ENCODE results near the gene TRIM74. TPM values are rescaled to one million over a fixed set of nuclear protein-coding genes. Genes with fewer than 3 reads are reported as not detected.
"Not testable (repeated sequence)": the region's sequence is repeated elsewhere in the genome, so short reads cannot be mapped to it uniquely, and the experiment has no call there.

TRIM74 gene
- total RNA-seq, 1 experiment from 2014 or later = not detected

DNA sequence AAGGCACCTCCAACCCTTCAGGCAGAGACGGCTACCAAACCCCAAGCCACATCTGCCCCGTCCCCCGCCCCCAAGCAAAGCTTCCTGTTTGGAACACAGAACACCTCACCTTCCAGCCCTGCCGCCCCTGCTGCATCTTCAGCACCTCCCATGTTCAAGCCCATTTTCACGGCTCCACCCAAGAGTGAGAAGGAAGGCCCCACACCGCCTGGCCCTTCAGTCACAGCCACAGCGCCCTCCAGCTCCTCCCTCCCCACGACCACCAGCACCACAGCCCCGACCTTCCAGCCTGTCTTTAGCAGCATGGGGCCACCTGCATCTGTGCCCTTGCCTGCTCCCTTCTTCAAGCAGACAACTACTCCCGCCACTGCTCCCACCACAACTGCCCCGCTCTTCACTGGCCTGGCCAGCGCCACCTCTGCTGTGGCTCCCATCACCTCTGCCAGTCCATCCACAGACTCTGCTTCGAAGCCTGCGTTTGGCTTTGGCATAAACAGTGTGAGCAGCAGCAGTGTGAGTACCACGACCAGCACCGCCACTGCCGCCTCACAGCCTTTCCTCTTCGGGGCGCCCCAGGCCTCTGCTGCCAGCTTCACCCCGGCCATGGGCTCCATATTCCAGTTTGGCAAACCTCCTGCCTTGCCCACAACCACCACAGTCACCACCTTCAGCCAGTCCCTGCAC is 27.1 kb downstream of the TRIM74 start:
- H3K27me3 ChIP-seq (ENCODE audit: low read length); POLR2A ChIA-PET (ENCODE audit: unreplicated experiment); CTCF ChIA-PET; H3K9me2 ChIP-seq (replicated peaks; ENCODE audit: low read length); H3K4me1 ChIP-seq (ENCODE audit: insufficient read depth, low read length); H3K79me2 ChIP-seq (ENCODE audit: low read length); H3K4me3 ChIP-seq (ENCODE audit: low read length); H3K27ac ChIP-seq (ENCODE audit: low read length); ATAC-seq; H3K9me3 ChIP-seq (ENCODE audit: low read length); H3K36me3 ChIP-seq (ENCODE audit: low read depth, low read length); H3K9ac ChIP-seq (ENCODE audit: low read length); intact Hi-C loops (cut with micrococcal nuclease); H3F3A ChIP-seq (ENCODE audit: low read length, unreplicated experiment); DNase-seq; H4K20me1 ChIP-seq (ENCODE audit: low read length); H2AFZ ChIP-seq (ENCODE audit: low read length); H3K4me2 ChIP-seq (ENCODE audit: low read length): not testable (repeated sequence)
- TSS peak; percentile 34 for BruUV-seq (replicated peaks)

DNA sequence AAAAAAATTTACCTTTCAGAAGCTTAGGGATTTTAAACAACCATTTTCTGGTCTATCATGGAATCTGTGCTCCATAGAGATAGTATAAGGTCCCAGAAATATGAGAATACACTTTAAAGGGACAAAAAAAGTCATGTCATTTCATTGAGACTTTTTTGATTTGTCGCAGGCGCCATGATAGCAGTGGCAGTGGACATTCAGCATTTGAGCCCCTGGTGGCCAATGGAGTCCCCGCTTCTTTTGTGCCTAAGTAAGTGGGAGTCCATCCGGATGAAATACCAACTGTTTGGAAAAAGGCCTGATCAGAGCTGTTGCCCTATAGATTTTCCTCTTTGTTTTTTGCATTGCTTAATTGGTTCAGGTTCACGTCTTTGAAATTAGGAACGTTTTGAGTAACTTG is 41.0 kb downstream of the TRIM74 start:
- H3K9me2 ChIP-seq (replicated peaks; ENCODE audit: low read length); H4K20me1 ChIP-seq (ENCODE audit: low read length); H3K4me2 ChIP-seq (ENCODE audit: low read length); H3K9ac ChIP-seq (ENCODE audit: low read length); H3F3A ChIP-seq (ENCODE audit: low read length, unreplicated experiment); CTCF ChIA-PET; H3K4me3 ChIP-seq (ENCODE audit: low read length); H3K4me1 ChIP-seq (ENCODE audit: insufficient read depth, low read length); H3K27me3 ChIP-seq (ENCODE audit: low read length); intact Hi-C loops (cut with micrococcal nuclease); H3K27ac ChIP-seq (ENCODE audit: low read length); BruUV-seq (replicated peaks); H2AFZ ChIP-seq (ENCODE audit: low read length); ATAC-seq; DNase-seq; POLR2A ChIA-PET (ENCODE audit: unreplicated experiment); H3K9me3 ChIP-seq (ENCODE audit: low read length): not testable (repeated sequence)
- Histone ChIP-seq H3K36me3 (ENCODE audit: low read depth, low read length) (peaks cover 34% of the 10 kb centered on the region), H3K79me2 (ENCODE audit: low read length) (peaks cover 31% of the 10 kb centered on the region)

DNA sequence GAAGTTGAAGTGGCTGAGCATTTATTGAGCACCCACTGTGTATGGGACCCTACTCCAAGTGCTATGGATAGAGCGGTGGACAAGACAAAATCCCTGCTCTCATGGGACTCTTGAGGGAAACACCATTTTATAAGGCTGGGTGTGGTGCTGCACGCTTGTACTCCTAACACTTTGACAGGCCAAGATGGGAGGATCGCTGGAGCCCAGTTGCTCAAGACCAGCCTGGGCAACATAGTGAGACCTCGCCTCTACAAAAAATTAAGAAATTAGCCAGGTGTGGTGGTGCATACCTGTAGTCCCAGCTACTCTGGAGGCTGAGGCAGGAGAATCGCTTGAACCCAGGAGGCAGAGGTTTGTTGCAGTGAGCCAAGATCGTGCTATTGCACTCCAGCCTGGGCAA is 41.5 kb downstream of the TRIM74 start:
- peaks cover 34% of the 10 kb centered on the region for H3K36me3 ChIP-seq (ENCODE audit: low read depth, low read length)

DNA sequence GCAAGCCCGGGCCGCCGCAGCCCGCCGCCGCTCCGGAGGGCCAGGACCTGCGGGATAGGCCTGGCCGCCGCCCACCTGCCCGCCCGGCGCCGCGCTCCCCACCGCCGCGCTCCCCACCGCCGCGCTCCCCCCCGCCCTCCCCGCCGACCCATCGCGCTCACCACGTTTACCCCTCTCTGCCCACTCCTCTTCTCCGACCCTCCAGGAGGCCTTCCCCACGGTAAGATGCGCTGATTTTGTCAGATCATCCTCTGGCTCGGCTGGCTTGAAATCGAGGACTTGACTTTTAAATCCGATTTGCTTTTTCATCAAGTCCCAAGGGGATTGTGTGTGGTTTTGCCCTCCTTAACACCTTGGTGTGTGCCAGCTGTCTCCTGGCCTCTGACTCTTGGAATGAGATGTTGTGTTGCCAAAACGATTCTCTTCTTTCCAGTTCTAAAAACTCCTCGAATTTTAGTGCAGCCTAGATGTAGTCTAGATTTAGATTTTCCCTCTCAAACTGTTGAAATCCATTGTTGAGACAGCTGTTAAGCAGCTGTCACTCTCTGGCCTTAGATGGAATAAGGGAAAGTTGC is 43.6 kb downstream of the TRIM74 start:
- ChIA-PET CTCF (no interaction called here), POLR2A (ENCODE audit: unreplicated experiment) (no interaction called here)
- Histone ChIP-seq H3K9ac (ENCODE audit: low read length) (peak overlapping the region; percentile 87), H3K4me2 (ENCODE audit: low read length) (peak overlapping the region; percentile 96), H3K27ac (ENCODE audit: low read length) (peak overlapping the region; percentile 59), H3K79me2 (ENCODE audit: low read length) (peaks cover 35% of the 10 kb centered on the region), H3K9me3 (ENCODE audit: low read length) (no peaks in the 10 kb centered on the region), H3K4me1 (ENCODE audit: insufficient read depth, low read length) (no peaks in the 10 kb centered on the region; the same call in 1 of the 2 replicates), H3K9me2 (replicated peaks; ENCODE audit: low read length) (no peaks in the 10 kb centered on the region), H3K36me3 (ENCODE audit: low read depth, low read length) (peaks cover 33% of the 10 kb centered on the region), H3K27me3 (ENCODE audit: low read length) (no peaks in the 10 kb centered on the region), H3K4me3 (ENCODE audit: low read length) (peak overlapping the region; percentile 95), H2AFZ (ENCODE audit: low read length) (no peak overlapping the region), H3F3A (ENCODE audit: low read length, unreplicated experiment) (no peaks in the 10 kb centered on the region), H4K20me1 (ENCODE audit: low read length) (0 out of 2 replicates have a peak, but pooled peaks cover 5% of the 10 kb centered on the region)
- no TSS peak for BruUV-seq (replicated peaks)
- intact Hi-C loops (cut with micrococcal nuclease) = loop anchor here (2.0 kb wide), 1 partner anchor 97 kb away; the partner anchor contains the start of gene TYW1B
- ATAC-seq = no peak
- no peak for DNase-seq
- TF ChIP-seq EZH2 (IDR thresholded peaks at IDR 0.05; ENCODE audit: low read length, unreplicated experiment) (no peak), EZH2phosphoT487 (IDR thresholded peaks at IDR 0.05; ENCODE audit: borderline replicate concordance, low read length) (no peak)
- TF ChIP-seq, protein P1, sequence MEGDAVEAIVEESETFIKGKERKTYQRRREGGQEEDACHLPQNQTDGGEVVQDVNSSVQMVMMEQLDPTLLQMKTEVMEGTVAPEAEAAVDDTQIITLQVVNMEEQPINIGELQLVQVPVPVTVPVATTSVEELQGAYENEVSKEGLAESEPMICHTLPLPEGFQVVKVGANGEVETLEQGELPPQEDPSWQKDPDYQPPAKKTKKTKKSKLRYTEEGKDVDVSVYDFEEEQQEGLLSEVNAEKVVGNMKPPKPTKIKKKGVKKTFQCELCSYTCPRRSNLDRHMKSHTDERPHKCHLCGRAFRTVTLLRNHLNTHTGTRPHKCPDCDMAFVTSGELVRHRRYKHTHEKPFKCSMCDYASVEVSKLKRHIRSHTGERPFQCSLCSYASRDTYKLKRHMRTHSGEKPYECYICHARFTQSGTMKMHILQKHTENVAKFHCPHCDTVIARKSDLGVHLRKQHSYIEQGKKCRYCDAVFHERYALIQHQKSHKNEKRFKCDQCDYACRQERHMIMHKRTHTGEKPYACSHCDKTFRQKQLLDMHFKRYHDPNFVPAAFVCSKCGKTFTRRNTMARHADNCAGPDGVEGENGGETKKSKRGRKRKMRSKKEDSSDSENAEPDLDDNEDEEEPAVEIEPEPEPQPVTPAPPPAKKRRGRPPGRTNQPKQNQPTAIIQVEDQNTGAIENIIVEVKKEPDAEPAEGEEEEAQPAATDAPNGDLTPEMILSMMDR (conservative IDR thresholded peaks at IDR 0.05; ENCODE audit: low read depth, low read length) = no peak

More for the DNA sequence above, 41.5 kb downstream of the TRIM74 start:
- H2AFZ ChIP-seq (ENCODE audit: low read length); BruUV-seq (replicated peaks); H3K4me2 ChIP-seq (ENCODE audit: low read length); intact Hi-C loops (cut with micrococcal nuclease); H4K20me1 ChIP-seq (ENCODE audit: low read length); H3K9me3 ChIP-seq (ENCODE audit: low read length); DNase-seq; CTCF ChIA-PET; H3K9ac ChIP-seq (ENCODE audit: low read length); H3K27ac ChIP-seq (ENCODE audit: low read length); ATAC-seq; POLR2A ChIA-PET (ENCODE audit: unreplicated experiment); H3K4me1 ChIP-seq (ENCODE audit: insufficient read depth, low read length); H3F3A ChIP-seq (ENCODE audit: low read length, unreplicated experiment); H3K9me2 ChIP-seq (replicated peaks; ENCODE audit: low read length); H3K4me3 ChIP-seq (ENCODE audit: low read length); H3K27me3 ChIP-seq (ENCODE audit: low read length): not testable (repeated sequence)
- peaks cover 31% of the 10 kb centered on the region for H3K79me2 ChIP-seq (ENCODE audit: low read length)
